A673 (cell line): ENCODE results near the gene ADAMTS2.

Experiments used
- EZH2 ChIP-seq: fragments of 200-600 bp; sonication (generic); IDR thresholded peaks from 2 replicates; pipeline ENCODE4 v1.6.1; 2017; ENCODE audit warnings: borderline replicate concordance, low read depth, mild to moderate bottlenecking, mixed read lengths, antibody characterized with exemption, low read length; ENCODE audit not compliant: poor library complexity, severe bottlenecking
- TF ChIP-seq, protein P1 (sequence below): fragments of 300-800, 200-600 bp; sonication (generic); conservative IDR thresholded peaks from 2 replicates; pipeline ENCODE4 v1.5.1; 2017; ENCODE audit warnings: low read depth, mild to moderate bottlenecking, antibody characterized with exemption, low read length, moderate library complexity, mixed read lengths

DNA sequence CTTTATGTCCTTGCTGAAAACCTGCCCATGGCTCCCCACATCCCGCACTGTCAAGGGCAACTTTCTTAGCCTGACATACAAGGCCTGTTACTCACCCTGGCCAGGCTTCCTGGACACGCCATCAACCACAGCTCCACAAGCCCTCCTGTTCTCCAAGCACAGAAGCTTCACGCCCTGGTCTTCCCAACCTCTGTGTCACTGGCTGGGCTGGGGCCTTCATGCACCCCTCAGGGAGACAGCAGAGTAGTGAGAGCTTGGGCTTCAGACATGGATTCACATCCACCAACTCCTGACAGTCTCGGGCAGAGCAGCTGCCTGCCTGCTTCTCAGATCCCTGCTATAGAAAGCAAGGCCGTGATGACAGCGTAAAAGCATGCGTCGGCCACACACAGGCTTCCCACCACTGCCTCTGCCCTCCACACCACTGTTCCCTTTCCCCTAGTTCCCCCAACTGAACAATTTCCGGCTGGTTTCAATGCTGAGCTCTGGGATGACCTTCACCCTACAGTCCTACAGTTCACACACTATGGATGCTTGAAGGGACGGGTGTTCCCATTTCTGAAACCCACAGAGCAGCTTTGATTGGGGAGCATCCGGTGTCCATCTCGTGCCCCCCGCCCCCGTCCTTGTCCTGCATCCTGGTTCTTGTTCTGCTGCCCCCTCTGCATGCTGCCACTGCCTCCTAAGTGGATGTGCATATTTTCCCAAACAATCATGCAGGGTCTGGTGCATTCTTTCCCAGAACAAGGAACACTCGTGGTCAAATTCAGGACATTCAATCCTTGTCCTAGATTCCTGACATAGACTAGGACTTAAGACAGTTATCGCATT, 33.4 kb upstream of the ADAMTS2 start:
- TF ChIP-seq, protein P1, sequence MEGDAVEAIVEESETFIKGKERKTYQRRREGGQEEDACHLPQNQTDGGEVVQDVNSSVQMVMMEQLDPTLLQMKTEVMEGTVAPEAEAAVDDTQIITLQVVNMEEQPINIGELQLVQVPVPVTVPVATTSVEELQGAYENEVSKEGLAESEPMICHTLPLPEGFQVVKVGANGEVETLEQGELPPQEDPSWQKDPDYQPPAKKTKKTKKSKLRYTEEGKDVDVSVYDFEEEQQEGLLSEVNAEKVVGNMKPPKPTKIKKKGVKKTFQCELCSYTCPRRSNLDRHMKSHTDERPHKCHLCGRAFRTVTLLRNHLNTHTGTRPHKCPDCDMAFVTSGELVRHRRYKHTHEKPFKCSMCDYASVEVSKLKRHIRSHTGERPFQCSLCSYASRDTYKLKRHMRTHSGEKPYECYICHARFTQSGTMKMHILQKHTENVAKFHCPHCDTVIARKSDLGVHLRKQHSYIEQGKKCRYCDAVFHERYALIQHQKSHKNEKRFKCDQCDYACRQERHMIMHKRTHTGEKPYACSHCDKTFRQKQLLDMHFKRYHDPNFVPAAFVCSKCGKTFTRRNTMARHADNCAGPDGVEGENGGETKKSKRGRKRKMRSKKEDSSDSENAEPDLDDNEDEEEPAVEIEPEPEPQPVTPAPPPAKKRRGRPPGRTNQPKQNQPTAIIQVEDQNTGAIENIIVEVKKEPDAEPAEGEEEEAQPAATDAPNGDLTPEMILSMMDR, result no peak
- no peak for TF ChIP-seq EZH2
